Astrocyte (in vitro differentiated cells and primary cell): ENCODE measurements around the gene ZBTB7B. TPM values are rescaled to one million over a fixed set of nuclear protein-coding genes. Genes with fewer than 3 reads are reported as not detected.

Experiments used
- DNase-seq: peaks from one replicate; pipeline ENCODE4 v3.0.0-alpha.2; 2010; ENCODE audit warnings: low read depth
- FAIRE-seq: peaks from 2 replicates; lab custom pipeline; 2011; peaks lifted over from hg19 to GRCh38; lab: Jason Lieb, UNC
- H2AFZ ChIP-seq: 2 replicates; pipeline ENCODE4 v1.6.0; 2012; ENCODE audit warnings: low read depth, low read length, inconsistent platforms
- H3K27ac ChIP-seq: 2 replicates; pipeline ENCODE4 v1.5.1; 2011; ENCODE audit warnings: low read depth, low read length, inconsistent platforms
- H3K27me3 ChIP-seq: 2 replicates; pipeline ENCODE4 v1.6.0; 2011; ENCODE audit warnings: low read length, inconsistent platforms; ENCODE audit not compliant: insufficient read depth
- H3K36me3 ChIP-seq: 2 replicates; pipeline ENCODE4 v1.5.1; 2011; ENCODE audit warnings: low read length, inconsistent platforms; ENCODE audit not compliant: insufficient read depth
- H3K4me1 ChIP-seq: 2 replicates; pipeline ENCODE4 v1.5.1; 2011; ENCODE audit warnings: low read length, inconsistent platforms; ENCODE audit not compliant: insufficient read depth
- H3K4me2 ChIP-seq: 2 replicates; pipeline ENCODE4 v1.6.0; 2012; ENCODE audit warnings: low read length, inconsistent platforms
- H3K4me3 ChIP-seq: 2 replicates; pipeline ENCODE4 v1.5.1; 2011; ENCODE audit warnings: low read depth, mild to moderate bottlenecking, low read length, inconsistent platforms; ENCODE audit not compliant: insufficient read depth
- H3K79me2 ChIP-seq: 2 replicates; pipeline ENCODE4 v1.6.0; 2012; ENCODE audit warnings: mild to moderate bottlenecking, low read length, inconsistent platforms; ENCODE audit not compliant: insufficient read depth
- H3K9ac ChIP-seq: 2 replicates; pipeline ENCODE4 v1.6.0; 2012; ENCODE audit warnings: mild to moderate bottlenecking, low read length, inconsistent platforms
- H3K9me3 ChIP-seq: 2 replicates; pipeline ENCODE4 v1.5.1; 2012; ENCODE audit warnings: low read depth, mild to moderate bottlenecking, low read length, inconsistent platforms; ENCODE audit not compliant: insufficient read depth
- H4K20me1 ChIP-seq: 2 replicates; pipeline ENCODE4 v1.6.0; 2012; ENCODE audit warnings: low read length, inconsistent platforms; ENCODE audit not compliant: insufficient read depth
- H3K27ac Mint-ChIP-seq: one replicate; pipeline ENCODE4 v1.8.0; 2021; ENCODE audit warnings: mild to moderate bottlenecking, mixed read lengths; ENCODE audit not compliant: unreplicated experiment
- H3K27me3 Mint-ChIP-seq: one replicate; pipeline ENCODE4 v1.8.0; 2021; ENCODE audit warnings: low read depth, mixed read lengths; ENCODE audit not compliant: unreplicated experiment
- H3K36me3 Mint-ChIP-seq: one replicate; pipeline ENCODE4 v1.8.0; 2021; ENCODE audit warnings: low read depth, mixed read lengths; ENCODE audit not compliant: unreplicated experiment
- H3K4me1 Mint-ChIP-seq: one replicate; pipeline ENCODE4 v1.8.0; 2021; ENCODE audit warnings: low read depth, mixed read lengths; ENCODE audit not compliant: unreplicated experiment
- H3K4me3 Mint-ChIP-seq: one replicate; pipeline ENCODE4 v1.8.0; 2021; ENCODE audit warnings: mild to moderate bottlenecking, moderate library complexity, mixed read lengths; ENCODE audit not compliant: unreplicated experiment
- H3K9me3 Mint-ChIP-seq: one replicate; pipeline ENCODE4 v1.8.0; 2021; ENCODE audit warnings: mild to moderate bottlenecking, mixed read lengths; ENCODE audit not compliant: unreplicated experiment
- EZH2 ChIP-seq: IDR thresholded peaks from 2 replicates; pipeline ENCODE4 v1.6.1; 2012; ENCODE audit warnings: mild to moderate bottlenecking, low read length, inconsistent platforms; ENCODE audit not compliant: insufficient read depth
- total RNA-seq: library from RNA; stranded (reverse); gene quantifications from 2 replicates; pipeline ENCODE4 v1.2.1, GENCODE V29; 2021
- TF ChIP-seq, protein P1 (sequence below): IDR thresholded peaks from 2 replicates; pipeline ENCODE4 v1.5.1; 2011; ENCODE audit warnings: low read depth, mild to moderate bottlenecking, inconsistent platforms, low read length, moderate library complexity; ENCODE audit not compliant: insufficient read depth

The ZBTB7B gene
- total RNA-seq, 1 donor from 2014 or later = 46.1 TPM

DNA sequence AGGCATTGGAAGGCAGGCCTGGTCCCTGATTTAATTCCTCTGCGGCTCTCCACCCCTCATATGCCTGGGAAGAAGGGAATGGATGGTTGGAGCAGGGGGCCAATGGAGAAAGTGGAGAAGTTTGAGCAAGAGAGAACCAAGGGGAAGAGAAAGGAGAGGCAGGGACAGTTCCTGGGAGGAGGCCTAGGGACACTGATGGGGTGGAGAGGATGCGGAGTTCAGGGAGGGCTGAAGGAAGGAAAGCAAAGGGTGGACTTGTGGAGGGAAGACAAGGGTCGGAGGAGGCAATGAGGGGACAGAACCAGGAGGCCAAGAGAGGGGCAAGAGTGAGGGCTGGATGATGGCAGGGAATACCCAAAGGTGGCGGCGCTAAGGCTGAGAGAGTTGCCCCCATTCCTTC, 7.1 kb downstream of the ZBTB7B start:
- H3K4me3 ChIP-seq = no peak overlapping the region
- H3K79me2 ChIP-seq = peaks cover 34% of the 10 kb centered on the region
- Mint-ChIP-seq H3K27ac (no peak overlapping the region), H3K4me3 (no peak overlapping the region), H3K36me3 (peaks cover 9% of the 10 kb centered on the region), H3K9me3 (no peaks in the 10 kb centered on the region), H3K27me3 (no peaks in the 10 kb centered on the region), H3K4me1 (peaks cover 7% of the 10 kb centered on the region)
- H3K27ac ChIP-seq = no peak overlapping the region
- H3K4me2 ChIP-seq = no peak overlapping the region
- peaks cover 68% of the 10 kb centered on the region for H4K20me1 ChIP-seq
- H3K4me1 ChIP-seq = peaks cover 8% of the 10 kb centered on the region
- H2AFZ ChIP-seq = no peak overlapping the region
- H3K9ac ChIP-seq = no peak overlapping the region
- FAIRE-seq (no peak), DNase-seq (no peak)
- no peaks in the 10 kb centered on the region for H3K36me3 ChIP-seq
- no peaks in the 10 kb centered on the region for H3K9me3 ChIP-seq
- TF ChIP-seq, protein P1, sequence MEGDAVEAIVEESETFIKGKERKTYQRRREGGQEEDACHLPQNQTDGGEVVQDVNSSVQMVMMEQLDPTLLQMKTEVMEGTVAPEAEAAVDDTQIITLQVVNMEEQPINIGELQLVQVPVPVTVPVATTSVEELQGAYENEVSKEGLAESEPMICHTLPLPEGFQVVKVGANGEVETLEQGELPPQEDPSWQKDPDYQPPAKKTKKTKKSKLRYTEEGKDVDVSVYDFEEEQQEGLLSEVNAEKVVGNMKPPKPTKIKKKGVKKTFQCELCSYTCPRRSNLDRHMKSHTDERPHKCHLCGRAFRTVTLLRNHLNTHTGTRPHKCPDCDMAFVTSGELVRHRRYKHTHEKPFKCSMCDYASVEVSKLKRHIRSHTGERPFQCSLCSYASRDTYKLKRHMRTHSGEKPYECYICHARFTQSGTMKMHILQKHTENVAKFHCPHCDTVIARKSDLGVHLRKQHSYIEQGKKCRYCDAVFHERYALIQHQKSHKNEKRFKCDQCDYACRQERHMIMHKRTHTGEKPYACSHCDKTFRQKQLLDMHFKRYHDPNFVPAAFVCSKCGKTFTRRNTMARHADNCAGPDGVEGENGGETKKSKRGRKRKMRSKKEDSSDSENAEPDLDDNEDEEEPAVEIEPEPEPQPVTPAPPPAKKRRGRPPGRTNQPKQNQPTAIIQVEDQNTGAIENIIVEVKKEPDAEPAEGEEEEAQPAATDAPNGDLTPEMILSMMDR = no peak
- TF ChIP-seq EZH2 = no peak
- no peaks in the 10 kb centered on the region for H3K27me3 ChIP-seq

DNA sequence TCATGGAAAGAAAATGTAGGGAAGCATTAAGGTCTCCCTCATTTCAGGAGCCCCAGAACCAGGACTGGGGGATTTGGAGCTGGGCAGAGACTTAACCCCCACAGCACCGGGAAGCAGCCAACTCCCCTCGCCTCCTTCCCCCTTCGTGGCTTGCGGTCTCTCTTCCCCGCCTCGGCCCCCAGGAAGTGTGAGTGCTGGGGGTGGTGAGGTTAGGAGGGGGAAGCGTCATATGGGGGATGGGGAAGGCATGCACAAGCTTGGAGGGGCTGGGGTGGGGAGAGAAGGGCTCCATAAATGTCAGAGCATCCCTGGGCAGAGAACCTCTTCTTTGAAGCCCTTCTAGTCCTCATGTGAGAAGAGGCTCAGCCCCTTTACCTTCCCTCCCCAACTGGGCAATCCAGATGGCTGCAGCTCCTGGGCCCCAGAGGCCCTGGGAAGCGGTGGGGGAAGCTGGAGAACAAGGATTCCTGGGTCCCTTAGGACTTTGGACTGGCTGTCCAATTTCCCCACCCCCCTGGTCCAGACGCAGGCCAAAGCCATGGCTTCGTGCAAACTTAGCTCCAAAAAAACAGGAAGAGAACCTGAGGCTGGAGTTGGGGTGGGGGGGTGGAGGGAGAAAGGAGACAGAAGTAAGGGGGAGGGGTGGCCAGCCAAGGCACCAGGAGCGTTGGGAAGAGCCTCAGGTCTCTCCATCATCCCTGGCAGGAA, 7.8 kb downstream of the ZBTB7B start:
- no peak overlapping the region for H3K4me3 ChIP-seq
- H3K4me1 Mint-ChIP-seq = peaks cover 7% of the 10 kb centered on the region
- peaks cover 2% of the 10 kb centered on the region for H3K4me1 ChIP-seq
- no peaks in the 10 kb centered on the region for H3K36me3 ChIP-seq
- no peak overlapping the region for H3K4me2 ChIP-seq
- no peaks in the 10 kb centered on the region for H3K9me3 Mint-ChIP-seq
- peaks cover 68% of the 10 kb centered on the region for H4K20me1 ChIP-seq
- H3K27ac ChIP-seq = no peak overlapping the region
- peaks cover 33% of the 10 kb centered on the region for H3K79me2 ChIP-seq
- no peak for DNase-seq
- peaks cover 9% of the 10 kb centered on the region for H3K36me3 Mint-ChIP-seq
- H3K27me3 ChIP-seq = no peaks in the 10 kb centered on the region
- H3K27ac Mint-ChIP-seq = no peak overlapping the region
- FAIRE-seq = no peak
- no peak overlapping the region for H3K9ac ChIP-seq
- no peaks in the 10 kb centered on the region for H3K9me3 ChIP-seq
- H2AFZ ChIP-seq = no peak overlapping the region
- H3K27me3 Mint-ChIP-seq = no peaks in the 10 kb centered on the region
- TF ChIP-seq, protein P1 = no peak
- TF ChIP-seq EZH2 = no peak
- H3K4me3 Mint-ChIP-seq = no peak overlapping the region

- Histone ChIP-seq H4K20me1 (peaks cover 65% of the 10 kb centered on the region), H3K27ac (no peak overlapping the region), H3K9ac (no peak overlapping the region), H3K79me2 (peaks cover 30% of the 10 kb centered on the region), H3K4me1 (no peaks in the 10 kb centered on the region), H3K27me3 (no peaks in the 10 kb centered on the region), H3K9me3 (no peaks in the 10 kb centered on the region), H3K36me3 (no peaks in the 10 kb centered on the region), H2AFZ (no peak overlapping the region), H3K4me2 (no peak overlapping the region), H3K4me3 (no peak overlapping the region)
- Mint-ChIP-seq H3K27me3 (no peaks in the 10 kb centered on the region), H3K4me3 (no peak overlapping the region), H3K36me3 (peaks cover 9% of the 10 kb centered on the region), H3K9me3 (no peaks in the 10 kb centered on the region), H3K27ac (no peak overlapping the region), H3K4me1 (peaks cover 7% of the 10 kb centered on the region)
- FAIRE-seq (no peak), DNase-seq (no peak)
- TF ChIP-seq, protein P1 = no peak
- TF ChIP-seq EZH2 = no peak
These were observed 8.4 kb downstream of the ZBTB7B start for GRCh38 chr1:155011004-155011416.
